HepG2 (cell line): ENCODE measurements around the gene CENPE. TPM values are rescaled to one million over a fixed set of nuclear protein-coding genes. Genes with fewer than 3 reads are reported as not detected.

ENCODE experiments used
- AKNA ChIP-seq: sonication (generic); formaldehyde crosslinking; IDR thresholded peaks from 2 replicates; pipeline ENCODE4 v1.4.0; 2020; ENCODE audit warnings: missing genetic modification reagents, borderline replicate concordance
- ETV5 ChIP-seq: IDR thresholded peaks from 2 replicates; pipeline ENCODE4 v1.6.1; 2018; ENCODE audit warnings: missing biosample characterization, missing genetic modification reagents, inconsistent platforms, borderline replicate concordance
- HOXD1 ChIP-seq: sonication (generic); formaldehyde crosslinking; IDR thresholded peaks from 2 replicates; pipeline ENCODE4 v1.5.0; 2020; ENCODE audit warnings: missing genetic modification reagents
- KDM5A ChIP-seq: fragments of 200-600 bp; sonication (generic); IDR thresholded peaks from 2 replicates; pipeline ENCODE4 v1.7.0; 2018; ENCODE audit warnings: antibody characterized with exemption, mild to moderate bottlenecking, low read length, borderline replicate concordance
- MATR3 ChIP-seq: sonication (generic); formaldehyde crosslinking; IDR thresholded peaks from 2 replicates; pipeline ENCODE4 v1.4.0; 2020; ENCODE audit warnings: missing genetic modification reagents
- NFYB ChIP-seq: sonication (generic); formaldehyde crosslinking; IDR thresholded peaks from 2 replicates; pipeline ENCODE4 v1.4.0; 2020; ENCODE audit warnings: missing genetic modification reagents
- POLR2A ChIP-seq, 2 experiments: IDR thresholded peaks; 2 replicates each; pipeline ENCODE4 v1.6.1; 2011; ENCODE audit warnings: low read depth in 2 of 2, low read length in 2 of 2, mild to moderate bottlenecking in 1 of 2, moderate library complexity in 1 of 2; ENCODE audit not compliant: insufficient read depth in 1 of 2
- SKIL ChIP-seq: sonication (generic); formaldehyde crosslinking; IDR thresholded peaks from 2 replicates; pipeline ENCODE4 v1.8.0; 2022; ENCODE audit warnings: missing genetic modification reagents, mild to moderate bottlenecking, moderate library complexity, borderline replicate concordance
- ZMYM4 ChIP-seq: sonication (generic); formaldehyde crosslinking; IDR thresholded peaks from 2 replicates; pipeline ENCODE4 v1.8.1; 2023; ENCODE audit warnings: mild to moderate bottlenecking, missing genetic modification reagents
- ZNF3 ChIP-seq: IDR thresholded peaks from 2 replicates; pipeline ENCODE4 v1.7.0; 2017; ENCODE audit warnings: inconsistent platforms
- ZNF564 ChIP-seq: sonication (generic); formaldehyde crosslinking; IDR thresholded peaks from 2 replicates; pipeline ENCODE4 v1.8.1; 2023; ENCODE audit warnings: mild to moderate bottlenecking, missing genetic modification reagents
- ZNF788 ChIP-seq: sonication (generic); formaldehyde crosslinking; IDR thresholded peaks from 2 replicates; pipeline ENCODE4 v1.5.0; 2020; ENCODE audit warnings: mild to moderate bottlenecking, missing genetic modification reagents, borderline replicate concordance
- polyA plus RNA-seq, 8 experiments: library from polyadenylated mRNA; depleted of rRNA in 3 of 8; stranded (reverse) in 7 of 8; unstranded in 1 of 8; fragments of >200 nt; fragmentation: Illumina TruSeq in 4 of 8; extraction: Trizol in 4 of 8; gene quantifications; 2 replicates each; pipeline versions ENCODE4 v1.2.1 to v1.2.3, GENCODE V29; 2011 to 2016; ENCODE audit warnings: low read depth in 4 of 8, missing spikeins in 1 of 8, mixed read lengths in 1 of 8; ENCODE audit not compliant: insufficient read depth in 1 of 8
- total RNA-seq, 5 experiments: library from RNA; depleted of rRNA; stranded (reverse); fragments of >200 nt; fragmentation: Illumina TruSeq; extraction: Trizol; gene quantifications; 2 replicates each; pipeline ENCODE4 v1.2.3, GENCODE V29; 2016; ENCODE audit warnings: low read depth in 1 of 5
- TF ChIP-seq, protein P1 (sequence below): sonication (generic); formaldehyde crosslinking; IDR thresholded peaks from 2 replicates; pipeline ENCODE4 v1.4.0; 2020; ENCODE audit warnings: missing genetic modification reagents
- TF ChIP-seq, protein P2 (sequence below): sonication (generic); formaldehyde crosslinking; IDR thresholded peaks from 2 replicates; pipeline ENCODE4 v1.4.0; 2020; ENCODE audit warnings: mild to moderate bottlenecking, missing genetic modification reagents
- TF ChIP-seq, protein P3 (sequence below): sonication (generic); formaldehyde crosslinking; conservative IDR thresholded peaks from 2 replicates; pipeline ENCODE4 v1.8.0; 2022; ENCODE audit warnings: mild to moderate bottlenecking, moderate library complexity, missing genetic modification reagents

The CENPE gene
- total and polyA plus RNA-seq, 2 of the 13 experiments (the other 11 are each of a cell fraction or from before 2014, with no cell fraction given), result 2.1 to 19.8 TPM

- TF ChIP-seq, protein P1, sequence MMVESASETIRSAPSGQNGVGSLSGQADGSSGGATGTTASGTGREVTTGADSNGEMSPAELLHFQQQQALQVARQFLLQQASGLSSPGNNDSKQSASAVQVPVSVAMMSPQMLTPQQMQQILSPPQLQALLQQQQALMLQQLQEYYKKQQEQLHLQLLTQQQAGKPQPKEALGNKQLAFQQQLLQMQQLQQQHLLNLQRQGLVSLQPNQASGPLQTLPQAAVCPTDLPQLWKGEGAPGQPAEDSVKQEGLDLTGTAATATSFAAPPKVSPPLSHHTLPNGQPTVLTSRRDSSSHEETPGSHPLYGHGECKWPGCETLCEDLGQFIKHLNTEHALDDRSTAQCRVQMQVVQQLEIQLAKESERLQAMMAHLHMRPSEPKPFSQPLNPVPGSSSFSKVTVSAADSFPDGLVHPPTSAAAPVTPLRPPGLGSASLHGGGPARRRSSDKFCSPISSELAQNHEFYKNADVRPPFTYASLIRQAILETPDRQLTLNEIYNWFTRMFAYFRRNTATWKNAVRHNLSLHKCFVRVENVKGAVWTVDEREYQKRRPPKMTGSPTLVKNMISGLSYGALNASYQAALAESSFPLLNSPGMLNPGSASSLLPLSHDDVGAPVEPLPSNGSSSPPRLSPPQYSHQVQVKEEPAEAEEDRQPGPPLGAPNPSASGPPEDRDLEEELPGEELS (CRISPR knock-in tag), result peak; percentile 92
- peak; percentile 46; the same call in 1 of the 2 replicates for TF ChIP-seq KDM5A
- TF ChIP-seq AKNA (CRISPR knock-in tag), result no peak
- peak; percentile 87 for TF ChIP-seq ZMYM4
- TF ChIP-seq ZNF564 (CRISPR knock-in tag), result 0 out of 2 replicates have a peak, but pooled peaks have one; percentile 48
- peak; percentile 27; the same call in 1 of the 2 replicates for TF ChIP-seq ETV5 (CRISPR knock-in tag)
- TF ChIP-seq, protein P2, sequence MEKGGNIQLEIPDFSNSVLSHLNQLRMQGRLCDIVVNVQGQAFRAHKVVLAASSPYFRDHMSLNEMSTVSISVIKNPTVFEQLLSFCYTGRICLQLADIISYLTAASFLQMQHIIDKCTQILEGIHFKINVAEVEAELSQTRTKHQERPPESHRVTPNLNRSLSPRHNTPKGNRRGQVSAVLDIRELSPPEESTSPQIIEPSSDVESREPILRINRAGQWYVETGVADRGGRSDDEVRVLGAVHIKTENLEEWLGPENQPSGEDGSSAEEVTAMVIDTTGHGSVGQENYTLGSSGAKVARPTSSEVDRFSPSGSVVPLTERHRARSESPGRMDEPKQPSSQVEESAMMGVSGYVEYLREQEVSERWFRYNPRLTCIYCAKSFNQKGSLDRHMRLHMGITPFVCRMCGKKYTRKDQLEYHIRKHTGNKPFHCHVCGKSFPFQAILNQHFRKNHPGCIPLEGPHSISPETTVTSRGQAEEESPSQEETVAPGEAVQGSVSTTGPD (CRISPR knock-in tag), result peak; percentile 17; the same call in 1 of the 2 replicates
- TF ChIP-seq ZNF788 (CRISPR knock-in tag), result peak; percentile 30; the same call in 1 of the 2 replicates
- TF ChIP-seq MATR3 (CRISPR knock-in tag), result no peak
- peak; percentile 46 to 79; a peak in 2 of 4 replicates for TF ChIP-seq POLR2A (IDR thresholded peaks at IDR 0.05; ENCODE audit: insufficient read depth in 1 of 2, low read depth in 2 of 2, low read length in 2 of 2)
- 0 out of 2 replicates have a peak, but pooled peaks have one; percentile 52 for TF ChIP-seq HOXD1 (CRISPR knock-in tag)
- no peak for TF ChIP-seq ZNF3 (CRISPR knock-in tag)
- no peak for TF ChIP-seq NFYB
- TF ChIP-seq, protein P3, sequence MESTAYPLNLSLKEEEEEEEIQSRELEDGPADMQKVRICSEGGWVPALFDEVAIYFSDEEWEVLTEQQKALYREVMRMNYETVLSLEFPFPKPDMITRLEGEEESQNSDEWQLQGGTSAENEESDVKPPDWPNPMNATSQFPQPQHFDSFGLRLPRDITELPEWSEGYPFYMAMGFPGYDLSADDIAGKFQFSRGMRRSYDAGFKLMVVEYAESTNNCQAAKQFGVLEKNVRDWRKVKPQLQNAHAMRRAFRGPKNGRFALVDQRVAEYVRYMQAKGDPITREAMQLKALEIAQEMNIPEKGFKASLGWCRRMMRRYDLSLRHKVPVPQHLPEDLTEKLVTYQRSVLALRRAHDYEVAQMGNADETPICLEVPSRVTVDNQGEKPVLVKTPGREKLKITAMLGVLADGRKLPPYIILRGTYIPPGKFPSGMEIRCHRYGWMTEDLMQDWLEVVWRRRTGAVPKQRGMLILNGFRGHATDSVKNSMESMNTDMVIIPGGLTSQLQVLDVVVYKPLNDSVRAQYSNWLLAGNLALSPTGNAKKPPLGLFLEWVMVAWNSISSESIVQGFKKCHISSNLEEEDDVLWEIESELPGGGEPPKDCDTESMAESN (CRISPR knock-in tag), result peak; percentile 68; the same call in 1 of the 2 replicates
- TF ChIP-seq SKIL (CRISPR knock-in tag), result peak; percentile 82
Observed at GRCh38 chr4:103075435-103075893, 122.7 kb downstream of the CENPE start (continued).
